Tibial nerve (tissue), 4 donors: ENCODE results near the gene KPNA1. TPM values are rescaled to one million over a fixed set of nuclear protein-coding genes. Genes with fewer than 3 reads are reported as not detected.

ENCODE experiments used
- DNase-seq, 2 donors: peaks; one replicate each; pipeline ENCODE4 v3.0.0-alpha.2; 2019; ENCODE audit warnings: low spot score in 2 of 2
- H3K27ac ChIP-seq, 4 donors: fragments of 200-600 bp; sonication (generic) in 3 of 4; one replicate each; pipeline ENCODE4 v1.5.1; 2017 to 2019; ENCODE audit warnings: mild to moderate bottlenecking in 1 of 4
- H3K27me3 ChIP-seq, 2 donors: fragments of 200-600 bp; sonication (generic) in 1 of 2; one replicate each; pipeline versions ENCODE4 v1.5.1 to v1.6.0; 2017 to 2019
- H3K36me3 ChIP-seq, 3 donors: fragments of 200-600 bp; sonication (generic); one replicate each; pipeline ENCODE4 v1.5.1; 2018 to 2019
- H3K4me1 ChIP-seq, 4 donors: fragments of 200-600 bp; sonication (generic) in 3 of 4; one replicate each; pipeline ENCODE4 v1.5.1; 2017 to 2019
- H3K4me3 ChIP-seq, 4 donors: fragments of 200-600 bp; sonication (generic) in 3 of 4; one replicate each; pipeline ENCODE4 v1.5.1; 2017 to 2019; ENCODE audit warnings: mild to moderate bottlenecking in 1 of 4, moderate library complexity in 1 of 4
- H3K9me3 ChIP-seq, 4 donors: fragments of 200-600 bp; sonication (generic) in 3 of 4; one replicate each; pipeline ENCODE4 v1.5.1; 2017 to 2019
- CTCF ChIP-seq, 5 experiments: fragments of 200-600 bp in 3 of 5; fragments of 450-650 bp in 2 of 5; sonication (generic) in 3 of 5; IDR thresholded peaks; one replicate each; pipeline ENCODE4 v1.5.1; 2016 to 2019; ENCODE audit warnings: antibody characterized with exemption in 5 of 5, mild to moderate bottlenecking in 3 of 5, moderate library complexity in 2 of 5
- EP300 ChIP-seq, 2 donors: sonication (generic); formaldehyde crosslinking; IDR thresholded peaks; one replicate each; pipeline ENCODE4 v1.6.1; 2017; ENCODE audit warnings: antibody characterized with exemption in 2 of 2, mild to moderate bottlenecking in 1 of 2
- POLR2A ChIP-seq, 2 donors: fragments of 450-650 bp; IDR thresholded peaks; one replicate each; pipeline ENCODE4 v1.6.1; 2017; ENCODE audit warnings: antibody characterized with exemption in 2 of 2, mild to moderate bottlenecking in 2 of 2, moderate library complexity in 2 of 2
- WGBS, 2 donors: methylation state at CpG; one replicate each; pipeline ENCODE4 v1.1.5; 2018; 5-methylcytosine and 5-hydroxymethylcytosine counted together
- total RNA-seq, 4 donors: library from RNA; depleted of rRNA; stranded (reverse); fragments of >200 nt; gene quantifications; one replicate each; pipeline ENCODE4 v1.1.0, GENCODE V29; 2016

KPNA1 gene
- total RNA-seq, 4 donors from 2014 or later: 36.8 to 46.5 (median 41.8) TPM

- no peak overlapping the region for H3K27ac ChIP-seq
- no peak overlapping the region for H3K4me3 ChIP-seq
- H3K36me3 ChIP-seq: peaks cover 0 to 94% (median 19%) of the 10 kb centered on the region in 3 donors
- no peaks in the 10 kb centered on the region for H3K27me3 ChIP-seq
- H3K4me1 ChIP-seq: no peaks in the 10 kb centered on the region
- no peaks in the 10 kb centered on the region for H3K9me3 ChIP-seq
- TF ChIP-seq EP300 (IDR thresholded peaks at IDR 0.05) (no peak), CTCF (IDR thresholded peaks at IDR 0.05) (no peak)
- 56 to 68% methylated on average over 3 of the region's 3 CpGs for WGBS, 2 donors
- no peak for DNase-seq
These were observed 38.4 kb upstream of the KPNA1 start for GRCh38 chr3:122553171-122553570.

GRCh38 chr3:122548619-122549018 is 33.9 kb upstream of the KPNA1 start:
- H3K4me1 ChIP-seq: no peaks in the 10 kb centered on the region
- TF ChIP-seq POLR2A (IDR thresholded peaks at IDR 0.05): no peak
- TF ChIP-seq CTCF (IDR thresholded peaks at IDR 0.05): no peak
- no peak for TF ChIP-seq EP300 (IDR thresholded peaks at IDR 0.05)
- DNase-seq: no peak
- 74 to 97% methylated on average over 1 of the region's 1 CpG for WGBS, 2 donors
- peaks cover 0 to 94% (median 14%) of the 10 kb centered on the region in 3 donors for H3K36me3 ChIP-seq
- H3K9me3 ChIP-seq: no peaks in the 10 kb centered on the region
- H3K27me3 ChIP-seq: no peaks in the 10 kb centered on the region
- no peak overlapping the region for H3K4me3 ChIP-seq
- no peak overlapping the region for H3K27ac ChIP-seq

- peaks cover 0 to 94% (median 14%) of the 10 kb centered on the region in 3 donors for H3K36me3 ChIP-seq
- TF ChIP-seq CTCF (IDR thresholded peaks at IDR 0.05): no peak
- TF ChIP-seq EP300 (IDR thresholded peaks at IDR 0.05): no peak
- no peak for TF ChIP-seq POLR2A (IDR thresholded peaks at IDR 0.05)
- H3K27ac ChIP-seq: no peak overlapping the region
- no peaks in the 10 kb centered on the region for H3K9me3 ChIP-seq
- H3K4me3 ChIP-seq: no peak overlapping the region
- H3K27me3 ChIP-seq: no peaks in the 10 kb centered on the region
- no peak for DNase-seq
- H3K4me1 ChIP-seq: no peaks in the 10 kb centered on the region
- WGBS, 2 donors: 83 to 88% methylated on average over 3 of the region's 3 CpGs
These were observed 33.3 kb upstream of the KPNA1 start for GRCh38 chr3:122548076-122548475.

- H3K4me1 ChIP-seq: no peaks in the 10 kb centered on the region
- TF ChIP-seq POLR2A (IDR thresholded peaks at IDR 0.05) (no peak), CTCF (IDR thresholded peaks at IDR 0.05) (no peak), EP300 (IDR thresholded peaks at IDR 0.05) (no peak)
- H3K4me3 ChIP-seq: no peak overlapping the region
- no peaks in the 10 kb centered on the region for H3K27me3 ChIP-seq
- H3K9me3 ChIP-seq: no peaks in the 10 kb centered on the region
- DNase-seq: no peak
- H3K36me3 ChIP-seq: peaks cover 0 to 91% (median 5%) of the 10 kb centered on the region in 3 donors
- no peak overlapping the region for H3K27ac ChIP-seq
- WGBS, 2 donors: 87 to 96% methylated on average over 5 of the region's 5 CpGs
These were observed 31.4 kb upstream of the KPNA1 start for GRCh38 chr3:122546151-122546550.

- Histone ChIP-seq H3K4me3 (no peak overlapping the region), H3K4me1 (no peaks in the 10 kb centered on the region), H3K9me3 (no peaks in the 10 kb centered on the region), H3K27me3 (no peaks in the 10 kb centered on the region), H3K36me3 (peaks cover 0 to 88% (median 7%) of the 10 kb centered on the region in 3 donors), H3K27ac (no peak overlapping the region)
- peak in 1 of 2 donors; percentile 28 for DNase-seq
- TF ChIP-seq CTCF (IDR thresholded peaks at IDR 0.05) (no peak), EP300 (IDR thresholded peaks at IDR 0.05) (no peak), POLR2A (IDR thresholded peaks at IDR 0.05) (no peak)
- WGBS, 2 donors: 84 to 87% methylated on average over 7 of the region's 7 CpGs
These were observed 24.3 kb upstream of the KPNA1 start for GRCh38 chr3:122538956-122539490.
